Ovary (tissue), 9 donors: ENCODE measurements around the gene COMMD3. TPM values are rescaled to one million over a fixed set of nuclear protein-coding genes. Genes with fewer than 3 reads are reported as not detected.

Experiments used
- DNase-seq, 5 donors: peaks; one replicate each; pipeline ENCODE4 v3.0.0-alpha.2; 2019 to 2020
- H3K27ac ChIP-seq, 2 donors: fragments of 200-600 bp; one replicate each; pipeline versions ENCODE4 v1.5.1 to v1.8.0; 2019 to 2022
- H3K27me3 ChIP-seq: fragments of 200-600 bp; one replicate; pipeline ENCODE4 v1.8.0; 2022
- H3K36me3 ChIP-seq: fragments of 200-600 bp; sonication (generic); one replicate; pipeline ENCODE4 v1.5.1; 2019
- H3K4me1 ChIP-seq: one replicate; pipeline ENCODE4 v1.8.1; 2013; ENCODE audit warnings: mild to moderate bottlenecking, moderate library complexity; ENCODE audit not compliant: insufficient read depth
- H3K4me3 ChIP-seq: fragments of 200-600 bp; sonication (generic); one replicate; pipeline ENCODE4 v1.5.1; 2017
- H3K9me3 ChIP-seq, 2 donors: fragments of 200-600 bp in 1 of 2; sonication (generic) in 1 of 2; one replicate each; pipeline versions ENCODE4 v1.5.1 to v1.8.1; 2013 to 2019; ENCODE audit warnings: mild to moderate bottlenecking in 1 of 2, moderate library complexity in 1 of 2
- EP300 ChIP-seq: sonication (generic); formaldehyde crosslinking; IDR thresholded peaks from one replicate; pipeline ENCODE4 v1.6.1; 2017; ENCODE audit warnings: antibody characterized with exemption
- POLR2A ChIP-seq: fragments of 450-650 bp; IDR thresholded peaks from one replicate; pipeline ENCODE4 v1.6.1; 2017; ENCODE audit warnings: antibody characterized with exemption, mild to moderate bottlenecking, moderate library complexity
- WGBS, 3 donors: extraction: QIAGEN DNeasy Blood & Tissue Kit in 1 of 3; methylation state at CpG; one replicate each; pipeline versions ENCODE4 v1.1.5 to v1.1.7; 2013 to 2017; 5-methylcytosine and 5-hydroxymethylcytosine counted together
- intact Hi-C, 4 donors: fragments of 100-400 bp; cut with DNase I; formaldehyde crosslinking; loops; one replicate each; pipeline versions ENCODE4 v1.11.0 to v1.15.1; 2022 to 2023
- polyA plus RNA-seq, 2 donors: library from polyadenylated mRNA; stranded (reverse); fragments of 200-250 nt in 1 of 2; fragments of 350-450 nt in 1 of 2; fragmentation: Illumina TruSeq in 1 of 2; extraction: RNeasy Lipid Tissue Mini Kit (QIAGEN cat#74804) in 1 of 2; gene quantifications; one replicate each; pipeline ENCODE4 v1.2.3, GENCODE V29; 2013 to 2014
- total RNA-seq, 7 donors: library from RNA; depleted of rRNA in 2 of 7; stranded (reverse); fragments of >200 nt in 2 of 7; fragmentation: NEBNext Ultra II Directional in 3 of 7; extraction: Animal tissue kit (Norgen Biotek cat#: 25700) in 3 of 7; gene quantifications; one replicate each; pipeline versions ENCODE4 v1.1.0 to v1.2.4, GENCODE V29; 2016 to 2023
- TF ChIP-seq, protein P1 (sequence below), 3 donors: fragments of 450-650 bp in 2 of 3; fragments of 200-600 bp in 1 of 3; IDR thresholded peaks; one replicate each; pipeline versions ENCODE4 v1.5.1 to v1.8.0; 2016 to 2022; ENCODE audit warnings: antibody characterized with exemption in 3 of 3, mild to moderate bottlenecking in 1 of 3
- donor health status: DM: no; HTN: no; CAD: no; lungs with moderate emphysema.
- donor health status: DM: no; HTN: no; CAD: no.
- donor health status: Bipolar disorder and iron deficiency.
- donor health status: DM: yes; HTN: yes; CAD: no.
- donor health status: DM: no; HTN: no; CAD: no.
- donor health status: DM: yes; HTN: yes; CAD: no.

Gene COMMD3
- total and polyA plus RNA-seq, 9 donors = 18.8 to 54.5 (median 39.7) TPM

- H3K27ac ChIP-seq = no peak overlapping the region
- DNase-seq = no peak
- H3K4me1 ChIP-seq = no peaks in the 10 kb centered on the region
- no peak overlapping the region for H3K4me3 ChIP-seq
- intact Hi-C loops = loop anchor here (2.0 to 10.0 kb wide), 3 partner anchors 63 to 91 kb away; no protein-coding TSS in a partner anchor
- WGBS, 3 donors = 93% methylated on average over 6 of the region's 6 CpGs
- TF ChIP-seq, protein P1, sequence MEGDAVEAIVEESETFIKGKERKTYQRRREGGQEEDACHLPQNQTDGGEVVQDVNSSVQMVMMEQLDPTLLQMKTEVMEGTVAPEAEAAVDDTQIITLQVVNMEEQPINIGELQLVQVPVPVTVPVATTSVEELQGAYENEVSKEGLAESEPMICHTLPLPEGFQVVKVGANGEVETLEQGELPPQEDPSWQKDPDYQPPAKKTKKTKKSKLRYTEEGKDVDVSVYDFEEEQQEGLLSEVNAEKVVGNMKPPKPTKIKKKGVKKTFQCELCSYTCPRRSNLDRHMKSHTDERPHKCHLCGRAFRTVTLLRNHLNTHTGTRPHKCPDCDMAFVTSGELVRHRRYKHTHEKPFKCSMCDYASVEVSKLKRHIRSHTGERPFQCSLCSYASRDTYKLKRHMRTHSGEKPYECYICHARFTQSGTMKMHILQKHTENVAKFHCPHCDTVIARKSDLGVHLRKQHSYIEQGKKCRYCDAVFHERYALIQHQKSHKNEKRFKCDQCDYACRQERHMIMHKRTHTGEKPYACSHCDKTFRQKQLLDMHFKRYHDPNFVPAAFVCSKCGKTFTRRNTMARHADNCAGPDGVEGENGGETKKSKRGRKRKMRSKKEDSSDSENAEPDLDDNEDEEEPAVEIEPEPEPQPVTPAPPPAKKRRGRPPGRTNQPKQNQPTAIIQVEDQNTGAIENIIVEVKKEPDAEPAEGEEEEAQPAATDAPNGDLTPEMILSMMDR (IDR thresholded peaks at IDR 0.05) = no peak
- TF ChIP-seq POLR2A (no peak), EP300 (no peak)
- no peaks in the 10 kb centered on the region for H3K9me3 ChIP-seq
- H3K27me3 ChIP-seq = no peaks in the 10 kb centered on the region
- H3K36me3 ChIP-seq = no peaks in the 10 kb centered on the region
These were observed 1.8 kb downstream of the COMMD3 start for GRCh38 chr10:22317771-22318565.

- intact Hi-C loops = loop anchor here in 3 of 4 donors (5.0 to 10.0 kb wide), 2 partner anchors 64 to 91 kb away; no protein-coding TSS in a partner anchor
- Histone ChIP-seq H3K27ac (no peak overlapping the region), H3K4me3 (no peak overlapping the region), H3K27me3 (no peaks in the 10 kb centered on the region), H3K4me1 (no peaks in the 10 kb centered on the region), H3K9me3 (no peaks in the 10 kb centered on the region), H3K36me3 (no peaks in the 10 kb centered on the region)
- TF ChIP-seq, protein P1 (IDR thresholded peaks at IDR 0.05) = no peak
- TF ChIP-seq EP300 (no peak), POLR2A (no peak)
- WGBS, 3 donors = 96 to 97% (median 96%) methylated on average over 3 of the region's 3 CpGs
- DNase-seq = no peak
These were observed 2.6 kb downstream of the COMMD3 start for GRCh38 chr10:22318772-22319171.

DNA sequence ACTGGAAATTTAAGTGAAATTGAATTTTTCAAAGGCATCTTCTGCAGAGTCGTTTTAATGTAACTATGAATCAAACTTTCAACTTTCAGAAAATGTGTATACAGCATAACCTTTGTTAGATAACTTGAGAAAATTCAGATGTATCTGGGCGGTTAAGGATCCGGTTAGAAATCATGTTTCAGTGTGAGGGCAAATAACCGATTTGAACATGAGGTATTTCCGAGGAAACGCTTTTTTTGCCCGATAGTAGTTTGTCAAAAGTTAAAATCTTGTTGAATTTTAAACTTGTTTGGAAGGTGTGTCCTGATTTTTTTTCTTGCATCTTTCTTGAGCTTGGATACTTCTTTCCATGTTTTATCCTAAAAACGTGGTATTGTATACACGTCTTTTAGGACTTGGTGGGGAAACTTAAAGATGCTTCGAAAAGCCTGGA, 3.4 kb downstream of the COMMD3 start:
- intact Hi-C loops = loop anchor here in 3 of 4 donors (5.0 to 10.0 kb wide), 2 partner anchors 65 to 92 kb away; no protein-coding TSS in a partner anchor

GRCh38 chr10:22319980-22320558, 3.9 kb downstream of the COMMD3 start:
- no peaks in the 10 kb centered on the region for H3K36me3 ChIP-seq
- H3K27me3 ChIP-seq = no peaks in the 10 kb centered on the region
- H3K9me3 ChIP-seq = no peaks in the 10 kb centered on the region
- intact Hi-C loops = loop anchor here (1.0 to 10.0 kb wide), 7 partner anchors 41 to 815 kb away; partner anchors contain the start of gene DNAJC1 (in 1 of the 4)
- H3K4me1 ChIP-seq = peaks cover 3% of the 10 kb centered on the region
- no peak for DNase-seq
- peak overlapping the region; percentile 73 for H3K4me3 ChIP-seq
- no peak overlapping the region for H3K27ac ChIP-seq
- WGBS, 3 donors = 14 to 18% (median 16%) methylated on average over 30 of the region's 30 CpGs
- TF ChIP-seq, protein P1 (IDR thresholded peaks at IDR 0.05) = no peak
- TF ChIP-seq POLR2A = no peak
- no peak for TF ChIP-seq EP300

More for the DNA sequence above, 3.4 kb downstream of the COMMD3 start:
- Histone ChIP-seq H3K4me1 (no peaks in the 10 kb centered on the region), H3K36me3 (no peaks in the 10 kb centered on the region), H3K9me3 (no peaks in the 10 kb centered on the region), H3K4me3 (no peak overlapping the region), H3K27me3 (no peaks in the 10 kb centered on the region), H3K27ac (no peak overlapping the region)
- no peak for TF ChIP-seq POLR2A
- TF ChIP-seq EP300 = no peak
- TF ChIP-seq, protein P1 (IDR thresholded peaks at IDR 0.05) = no peak
- WGBS, 3 donors = 91 to 95% (median 92%) methylated on average over 10 of the region's 10 CpGs
- no peak for DNase-seq
